Natural killer cell treated with Interleukin-12 subunit alpha and Interleukin-12 subunit beta and Interleukin-15 and Interleukin-18, amount 100 ng/mL, for 72 hours (primary cell): ENCODE data around the gene POR. TPM values are rescaled to one million over a fixed set of nuclear protein-coding genes. Genes with fewer than 3 reads are reported as not detected.

ENCODE experiments used
- ATAC-seq, 2 donors: fragments of 150-1000 bp; cut with Tn5 transposase in 1 of 2; sonication (Bioruptor Pico), chemical (Tn5 transposase) in 1 of 2; 2 replicates each; pipeline ENCODE4 v1.10.0; 2021
- DNase-seq: peaks from one replicate; pipeline ENCODE4 v3.0.0; 2022; ENCODE audit warnings: low spot score
- H3K27ac Mint-ChIP-seq, 2 donors: 1 replicate in 1 of 2; 2 replicates in 1 of 2; pipeline ENCODE4 v1.8.0; 2022; ENCODE audit warnings: mixed read lengths in 2 of 2, mild to moderate bottlenecking in 1 of 2, moderate library complexity in 1 of 2
- H3K27me3 Mint-ChIP-seq, 2 donors: 1 replicate in 1 of 2; 2 replicates in 1 of 2; pipeline ENCODE4 v1.8.0; 2022; ENCODE audit warnings: mixed read lengths in 2 of 2
- H3K36me3 Mint-ChIP-seq: one replicate; pipeline ENCODE4 v1.8.0; 2022; ENCODE audit warnings: mixed read lengths
- H3K4me1 Mint-ChIP-seq, 2 donors: 1 replicate in 1 of 2; 2 replicates in 1 of 2; pipeline ENCODE4 v1.8.0; 2022; ENCODE audit warnings: low read depth in 2 of 2, mixed read lengths in 2 of 2, mild to moderate bottlenecking in 1 of 2
- H3K4me3 Mint-ChIP-seq: one replicate; pipeline ENCODE4 v1.8.0; 2022; ENCODE audit warnings: mixed read lengths
- H3K9me3 Mint-ChIP-seq: 2 replicates; pipeline ENCODE4 v1.8.0; 2022; ENCODE audit warnings: mixed read lengths
- total RNA-seq, 2 donors: library from RNA; stranded (reverse); gene quantifications; one replicate each; pipeline ENCODE4 v1.2.3, GENCODE V29; 2022

POR gene
- total RNA-seq, 2 donors from 2014 or later = 112 to 164 TPM

DNA sequence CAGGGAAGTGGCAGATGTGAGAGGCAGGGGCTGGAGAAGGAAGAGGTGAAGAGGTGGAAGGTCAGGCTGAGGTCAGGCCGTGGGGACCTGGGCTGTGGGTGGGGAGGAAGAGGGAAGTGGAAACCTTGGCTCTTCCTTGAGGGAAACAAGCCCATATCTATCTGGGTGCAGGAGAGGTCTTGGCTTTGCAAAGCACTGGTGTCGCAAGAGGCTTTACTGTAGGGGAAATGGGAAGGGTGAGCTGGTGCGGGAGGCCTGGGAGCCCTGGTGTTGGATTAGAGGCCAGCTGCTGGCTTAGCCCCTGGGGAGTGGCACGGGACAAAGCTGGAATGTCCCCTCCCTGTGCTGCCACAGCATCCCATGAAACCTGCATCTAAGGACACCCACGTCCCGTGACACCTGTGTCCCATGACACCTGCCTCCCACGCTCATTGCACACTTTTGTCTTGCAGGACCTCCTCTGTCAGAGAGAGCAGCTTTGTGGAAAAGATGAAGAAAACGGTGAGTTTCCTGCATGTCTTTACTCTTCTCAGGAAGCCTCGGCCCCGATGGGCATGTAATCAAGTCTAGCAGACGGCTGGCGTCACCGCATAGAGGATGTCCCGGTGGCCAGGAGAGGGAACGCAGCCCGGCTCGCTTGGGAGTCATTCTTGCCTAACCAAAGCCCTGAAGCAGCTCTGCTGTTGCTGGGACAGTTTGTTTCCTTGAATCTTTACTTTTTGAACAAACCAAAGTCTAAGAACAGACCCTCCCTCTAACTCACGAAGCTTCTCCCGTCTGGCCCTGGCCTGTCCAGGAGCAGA is 57.2 kb downstream of the POR start:
- Mint-ChIP-seq H3K36me3 (peaks cover 11% of the 10 kb centered on the region), H3K27me3 (no peaks in the 10 kb centered on the region), H3K27ac (peak overlapping the region in 1 of 2 donors; percentile 66), H3K4me1 (peaks cover 0 to 14% of the 10 kb centered on the region in 2 donors), H3K4me3 (no peak overlapping the region), H3K9me3 (no peaks in the 10 kb centered on the region)
- ATAC-seq (peak in 1 of 2 donors; percentile 38), DNase-seq (no peak)

DNA sequence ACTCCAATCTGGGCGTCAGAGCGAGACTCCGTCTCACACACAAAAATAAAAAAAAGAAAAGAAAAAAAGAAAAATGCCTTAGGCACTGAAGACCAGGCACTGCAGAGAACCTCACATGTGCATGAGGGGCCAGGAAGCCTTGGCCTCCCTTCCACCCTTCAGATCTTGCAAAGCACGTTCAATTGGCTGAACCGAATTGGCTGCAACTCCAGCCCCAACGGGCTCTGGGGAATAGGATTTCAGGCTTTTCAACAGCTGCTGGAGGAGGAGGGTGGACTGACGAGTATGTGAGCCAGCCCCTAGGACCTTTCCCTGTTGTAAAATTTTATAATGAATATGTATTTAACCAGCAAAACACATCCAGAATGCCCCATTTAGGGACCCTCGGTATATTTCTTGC is 62.8 kb downstream of the POR start:
- ATAC-seq (no peak), DNase-seq (no peak)
- H3K4me1 Mint-ChIP-seq = no peaks in the 10 kb centered on the region
- no peaks in the 10 kb centered on the region for H3K27me3 Mint-ChIP-seq
- H3K9me3 Mint-ChIP-seq = no peaks in the 10 kb centered on the region
- H3K4me3 Mint-ChIP-seq = no peak overlapping the region
- H3K27ac Mint-ChIP-seq = no peak overlapping the region
- peaks cover 11% of the 10 kb centered on the region for H3K36me3 Mint-ChIP-seq

DNA sequence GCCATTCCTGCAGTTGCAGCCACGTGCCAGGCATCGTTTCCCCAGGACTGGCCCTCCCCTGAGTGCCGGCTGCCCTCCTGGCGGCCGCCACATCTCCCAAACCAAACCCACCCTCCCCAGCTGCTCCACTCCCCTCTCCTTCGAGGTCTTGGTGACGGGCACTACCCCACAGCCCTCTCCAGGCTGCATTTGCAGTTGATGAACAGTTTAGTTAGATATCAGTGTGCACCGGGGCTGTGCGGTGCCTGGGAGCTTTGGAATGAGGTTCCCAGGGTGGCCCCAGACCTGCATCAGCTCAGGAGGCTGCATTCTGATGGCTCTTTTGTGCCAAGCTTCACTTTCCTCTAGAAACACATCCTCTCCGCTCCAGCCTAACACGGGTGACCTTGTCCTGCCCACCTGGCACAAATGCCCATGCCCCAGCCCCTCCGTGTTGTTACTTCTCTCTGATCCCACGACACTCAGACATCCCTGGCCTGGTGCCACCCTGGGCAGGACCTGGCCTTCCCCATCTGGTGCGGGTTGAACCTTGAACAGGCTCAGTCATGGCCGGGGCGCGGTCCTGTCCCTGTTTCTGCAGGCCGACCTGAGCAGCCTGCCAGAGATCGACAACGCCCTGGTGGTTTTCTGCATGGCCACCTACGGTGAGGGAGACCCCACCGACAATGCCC is 64.9 kb downstream of the POR start:
- H3K4me3 Mint-ChIP-seq = no peak overlapping the region
- H3K27ac Mint-ChIP-seq = peak overlapping the region in 1 of 2 donors; percentile 25
- no peak for DNase-seq
- peaks cover 1% of the 10 kb centered on the region for H3K36me3 Mint-ChIP-seq
- H3K27me3 Mint-ChIP-seq = no peaks in the 10 kb centered on the region
- H3K9me3 Mint-ChIP-seq = no peaks in the 10 kb centered on the region
- H3K4me1 Mint-ChIP-seq = no peaks in the 10 kb centered on the region
- peak in 1 of 2 donors; percentile 24 for ATAC-seq

DNA sequence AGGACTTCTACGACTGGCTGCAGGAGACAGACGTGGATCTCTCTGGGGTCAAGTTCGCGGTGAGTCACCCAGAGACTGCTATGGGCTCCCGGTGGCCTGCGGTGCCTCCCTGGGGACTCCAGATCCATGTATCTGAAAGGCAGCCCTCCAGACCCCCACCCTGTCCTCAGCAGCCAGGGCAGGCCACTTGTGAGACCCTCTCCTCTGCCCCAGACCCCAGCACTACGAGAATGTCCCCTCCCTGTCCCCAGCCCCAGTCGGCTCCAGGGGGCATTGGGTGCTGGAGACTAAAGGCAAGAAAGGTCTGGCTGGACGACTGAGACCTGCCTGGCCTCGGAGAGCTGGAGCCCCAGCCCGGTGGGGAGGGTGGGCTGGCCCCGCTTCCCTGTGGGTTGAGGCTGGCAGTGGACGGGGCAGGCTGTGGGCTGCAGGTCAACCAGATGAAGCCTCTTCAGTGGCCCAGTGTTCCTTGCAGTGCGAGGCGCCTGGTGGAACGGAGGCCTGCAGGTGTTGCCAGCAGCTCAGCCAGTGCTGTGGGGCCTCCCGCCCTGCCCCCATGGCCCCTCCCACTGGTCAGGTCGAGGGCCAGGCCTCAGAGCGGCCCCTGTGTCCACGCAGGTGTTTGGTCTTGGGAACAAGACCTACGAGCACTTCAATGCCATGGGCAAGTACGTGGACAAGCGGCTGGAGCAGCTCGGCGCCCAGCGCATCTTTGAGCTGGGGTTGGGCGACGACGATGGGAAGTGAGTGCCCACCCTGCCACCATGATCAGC is 65.7 kb downstream of the POR start:
- Mint-ChIP-seq H3K4me1 (no peaks in the 10 kb centered on the region), H3K27me3 (no peaks in the 10 kb centered on the region), H3K4me3 (no peak overlapping the region), H3K27ac (peak overlapping the region in 1 of 2 donors; percentile 25), H3K9me3 (no peaks in the 10 kb centered on the region), H3K36me3 (no peaks in the 10 kb centered on the region)
- DNase-seq (no peak), ATAC-seq (no peak)

DNA sequence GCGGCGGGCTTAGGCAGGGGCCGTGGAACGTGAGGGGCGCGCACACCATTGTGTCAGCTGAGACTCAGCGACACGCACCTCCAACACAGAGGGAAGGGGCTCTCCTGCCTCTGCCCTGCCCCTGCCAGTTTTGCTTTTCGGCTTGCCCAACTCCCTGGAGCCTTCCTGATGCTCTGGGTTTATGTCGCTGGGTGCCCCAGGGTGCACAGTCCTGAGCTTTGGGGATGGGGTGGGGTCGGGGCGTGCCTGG is 66.2 kb downstream of the POR start:
- Mint-ChIP-seq H3K9me3 (no peaks in the 10 kb centered on the region), H3K36me3 (no peaks in the 10 kb centered on the region), H3K27ac (no peak overlapping the region), H3K4me1 (no peaks in the 10 kb centered on the region), H3K27me3 (no peaks in the 10 kb centered on the region), H3K4me3 (no peak overlapping the region)
- DNase-seq = no peak
- ATAC-seq = no peak

DNA sequence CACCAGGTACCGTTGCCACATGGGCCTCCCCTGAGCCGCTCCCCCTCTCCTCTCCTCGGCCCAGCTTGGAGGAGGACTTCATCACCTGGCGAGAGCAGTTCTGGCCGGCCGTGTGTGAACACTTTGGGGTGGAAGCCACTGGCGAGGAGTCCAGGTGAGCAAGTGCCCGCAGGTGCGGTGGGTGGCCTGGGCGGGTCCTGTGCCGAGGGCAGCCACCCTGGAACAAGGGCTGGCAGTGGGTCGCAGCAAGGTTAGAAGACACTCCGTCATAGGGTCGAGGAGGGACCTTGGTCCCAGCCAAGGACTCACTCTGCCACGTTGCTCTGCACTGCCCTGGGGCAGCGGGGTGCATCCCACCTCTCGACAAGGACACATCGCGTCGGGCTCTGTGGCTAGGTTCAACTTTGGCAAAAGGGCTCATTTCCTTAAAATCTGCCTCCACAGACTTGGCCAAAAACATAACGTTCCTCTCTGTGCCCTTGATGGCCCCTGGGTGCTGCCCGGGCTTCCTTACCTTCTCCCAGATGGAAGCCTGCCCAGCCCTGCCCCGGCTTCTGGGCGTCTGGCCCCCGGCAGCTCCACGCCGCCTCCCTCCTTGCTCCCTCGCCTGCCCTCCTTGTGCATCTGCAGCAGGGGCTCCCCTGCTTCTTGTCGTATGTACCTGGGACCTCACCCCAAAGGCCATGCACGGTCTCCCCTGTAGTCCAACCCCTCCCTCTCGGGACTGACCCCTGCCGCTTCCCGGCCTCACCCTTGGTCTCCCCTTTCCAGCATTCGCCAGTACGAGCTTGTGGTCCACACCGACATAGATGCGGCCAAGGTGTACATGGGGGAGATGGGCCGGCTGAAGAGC is 66.7 kb downstream of the POR start:
- ATAC-seq (no peak), DNase-seq (no peak)
- Mint-ChIP-seq H3K4me3 (no peak overlapping the region), H3K4me1 (peaks cover 0 to under 1% of the 10 kb centered on the region in 2 donors), H3K9me3 (no peaks in the 10 kb centered on the region), H3K27me3 (no peaks in the 10 kb centered on the region), H3K36me3 (no peaks in the 10 kb centered on the region), H3K27ac (no peak overlapping the region)

DNA sequence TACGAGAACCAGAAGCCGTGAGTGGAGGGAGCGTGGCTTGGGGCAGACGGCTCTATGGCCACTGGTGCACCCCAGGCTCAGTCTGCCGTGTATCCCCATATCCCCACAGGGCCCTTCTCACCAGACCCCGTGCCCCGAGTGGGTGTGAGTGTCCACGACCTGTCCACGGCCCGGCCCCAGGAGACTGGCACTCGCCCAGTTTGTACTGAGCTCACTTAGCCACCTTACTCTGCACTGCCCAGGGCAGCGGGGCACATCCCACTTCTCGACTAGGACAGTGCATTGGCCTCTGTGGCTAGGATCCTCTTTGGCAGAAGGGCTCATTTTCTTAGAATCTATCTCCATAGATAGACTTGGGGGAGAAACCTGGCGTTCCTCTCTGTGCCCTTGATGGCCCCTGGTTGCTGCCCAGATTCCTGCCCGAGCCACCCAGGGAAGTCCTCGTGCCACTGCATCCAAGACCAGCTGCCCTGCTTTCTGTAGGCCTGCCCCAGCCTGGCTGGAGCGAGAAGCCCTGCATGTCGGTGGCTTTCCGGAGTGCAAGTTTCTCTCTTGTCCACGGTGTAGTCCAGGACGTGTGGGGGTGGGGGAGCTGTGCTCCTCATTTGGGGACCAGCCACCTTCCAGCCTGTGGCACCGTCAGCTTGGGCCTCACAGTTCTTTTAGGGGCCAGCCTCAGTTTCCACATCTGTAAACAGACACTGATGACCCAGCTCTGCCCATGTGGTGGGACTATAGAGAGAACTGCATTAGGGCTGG is 67.5 kb downstream of the POR start:
- Mint-ChIP-seq H3K9me3 (no peaks in the 10 kb centered on the region), H3K27ac (no peak overlapping the region), H3K4me3 (no peak overlapping the region), H3K4me1 (peaks cover 0 to 8% of the 10 kb centered on the region in 2 donors), H3K36me3 (no peaks in the 10 kb centered on the region), H3K27me3 (no peaks in the 10 kb centered on the region)
- DNase-seq (no peak), ATAC-seq (no peak)

DNA sequence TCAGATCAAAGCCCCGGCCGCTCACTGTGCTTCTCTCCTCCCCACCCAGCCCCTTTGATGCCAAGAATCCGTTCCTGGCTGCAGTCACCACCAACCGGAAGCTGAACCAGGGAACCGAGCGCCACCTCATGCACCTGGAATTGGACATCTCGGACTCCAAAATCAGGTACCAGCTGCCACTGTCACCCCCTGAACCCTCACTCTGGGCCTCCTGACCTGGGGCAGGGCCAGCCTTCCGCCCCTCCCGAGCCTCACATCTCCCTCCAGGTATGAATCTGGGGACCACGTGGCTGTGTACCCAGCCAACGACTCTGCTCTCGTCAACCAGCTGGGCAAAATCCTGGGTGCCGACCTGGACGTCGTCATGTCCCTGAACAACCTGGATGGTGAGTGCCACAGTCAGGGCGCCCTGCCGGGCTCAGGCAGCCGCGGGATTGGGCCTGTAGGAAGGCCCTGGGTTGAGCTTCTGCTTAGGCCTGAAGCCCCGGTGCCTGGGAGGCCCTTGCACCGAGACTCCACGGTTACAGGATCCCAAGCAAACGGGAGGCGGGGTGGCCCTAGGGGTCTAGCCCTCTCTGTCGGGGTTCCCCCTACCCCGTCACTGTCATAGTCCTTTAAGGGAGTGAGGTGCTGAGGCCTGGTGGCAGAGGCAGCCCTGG is 68.6 kb downstream of the POR start:
- no peaks in the 10 kb centered on the region for H3K9me3 Mint-ChIP-seq
- H3K27ac Mint-ChIP-seq = no peak overlapping the region
- no peaks in the 10 kb centered on the region for H3K27me3 Mint-ChIP-seq
- no peaks in the 10 kb centered on the region for H3K36me3 Mint-ChIP-seq
- no peak for ATAC-seq
- no peak overlapping the region for H3K4me3 Mint-ChIP-seq
- H3K4me1 Mint-ChIP-seq = peaks cover 0 to 13% of the 10 kb centered on the region in 2 donors
- no peak for DNase-seq

DNA sequence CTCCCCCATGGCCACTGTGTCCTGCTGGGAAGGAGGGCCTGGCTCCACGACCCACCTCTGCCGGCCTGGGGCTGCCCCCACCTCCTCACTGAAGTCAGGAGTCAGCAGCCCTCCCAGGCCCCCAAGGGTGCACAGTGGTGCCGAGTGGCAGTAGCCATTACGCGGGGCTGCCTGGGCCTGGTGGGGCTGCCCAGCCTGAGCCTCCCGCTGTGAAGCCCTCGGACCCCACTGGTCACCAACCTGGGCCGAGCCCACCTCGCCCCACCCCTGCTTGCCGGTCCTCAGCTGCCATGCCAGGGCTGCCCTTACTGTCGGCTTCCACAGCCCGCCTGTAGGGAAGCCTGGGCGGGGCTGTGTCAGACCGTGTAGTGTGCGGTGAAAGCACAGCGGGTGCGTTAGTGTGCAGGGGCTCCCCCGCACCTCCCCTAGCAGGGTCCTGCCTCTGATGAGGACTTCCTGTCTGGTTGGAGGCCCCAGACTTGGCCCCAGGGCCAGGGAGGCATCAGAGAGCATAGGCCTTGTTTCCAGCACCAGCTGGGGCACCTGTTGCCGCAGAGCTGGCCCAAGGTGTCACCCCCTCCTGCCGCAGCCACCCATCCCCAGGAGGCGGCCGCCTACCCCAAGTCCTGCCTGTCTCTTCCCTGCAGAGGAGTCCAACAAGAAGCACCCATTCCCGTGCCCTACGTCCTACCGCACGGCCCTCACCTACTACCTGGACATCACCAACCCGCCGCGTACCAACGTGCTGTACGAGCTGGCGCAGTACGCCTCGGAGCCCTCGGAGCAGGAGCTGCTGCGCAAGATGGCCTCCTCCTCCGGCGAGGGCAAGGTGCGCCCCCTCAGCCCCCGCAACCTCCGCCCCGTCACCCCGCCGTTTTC is 69.4 kb downstream of the POR start:
- Mint-ChIP-seq H3K27ac (no peak overlapping the region), H3K9me3 (no peaks in the 10 kb centered on the region), H3K4me3 (no peak overlapping the region), H3K27me3 (no peaks in the 10 kb centered on the region), H3K4me1 (peaks cover 0 to 15% of the 10 kb centered on the region in 2 donors), H3K36me3 (no peaks in the 10 kb centered on the region)
- ATAC-seq = no peak
- no peak for DNase-seq

DNA sequence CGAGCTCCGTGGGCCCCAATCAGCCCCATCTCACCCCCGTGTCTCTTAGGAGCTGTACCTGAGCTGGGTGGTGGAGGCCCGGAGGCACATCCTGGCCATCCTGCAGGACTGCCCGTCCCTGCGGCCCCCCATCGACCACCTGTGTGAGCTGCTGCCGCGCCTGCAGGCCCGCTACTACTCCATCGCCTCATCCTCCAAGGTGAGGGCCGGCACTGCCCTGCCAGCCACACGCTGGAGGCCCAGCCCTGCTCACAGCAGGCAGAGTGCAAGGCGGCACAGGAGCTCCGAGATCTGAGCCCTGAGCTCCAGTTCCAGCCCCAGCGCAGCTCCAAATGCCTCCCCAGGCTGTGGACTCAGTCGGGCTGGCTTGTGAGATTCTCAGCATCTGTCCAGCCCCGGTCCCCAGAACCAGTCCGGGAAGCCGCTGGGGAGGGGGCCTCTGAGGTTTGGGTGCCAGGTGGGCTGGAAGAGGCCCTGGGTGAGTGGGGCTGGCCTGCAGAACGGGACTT is 70.1 kb downstream of the POR start:
- H3K4me1 Mint-ChIP-seq = peaks cover 7 to 21% of the 10 kb centered on the region in 2 donors
- H3K36me3 Mint-ChIP-seq = no peaks in the 10 kb centered on the region

DNA sequence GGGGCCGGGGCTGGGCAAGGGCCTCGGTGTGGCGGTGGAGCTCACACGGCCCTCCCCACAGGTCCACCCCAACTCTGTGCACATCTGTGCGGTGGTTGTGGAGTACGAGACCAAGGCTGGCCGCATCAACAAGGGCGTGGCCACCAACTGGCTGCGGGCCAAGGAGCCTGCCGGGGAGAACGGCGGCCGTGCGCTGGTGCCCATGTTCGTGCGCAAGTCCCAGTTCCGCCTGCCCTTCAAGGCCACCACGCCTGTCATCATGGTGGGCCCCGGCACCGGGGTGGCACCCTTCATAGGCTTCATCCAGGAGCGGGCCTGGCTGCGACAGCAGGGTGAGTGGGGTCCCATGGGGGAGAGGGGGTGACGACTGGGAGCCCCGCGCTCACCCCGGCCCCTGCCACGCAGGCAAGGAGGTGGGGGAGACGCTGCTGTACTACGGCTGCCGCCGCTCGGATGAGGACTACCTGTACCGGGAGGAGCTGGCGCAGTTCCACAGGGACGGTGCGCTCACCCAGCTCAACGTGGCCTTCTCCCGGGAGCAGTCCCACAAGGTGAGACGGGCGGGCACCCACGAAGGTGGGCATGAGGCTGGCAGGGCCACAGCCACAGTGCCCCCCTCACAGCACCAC is 70.7 kb downstream of the POR start:
- no peak overlapping the region for H3K27ac Mint-ChIP-seq
- ATAC-seq (no peak), DNase-seq (no peak)
- H3K4me1 Mint-ChIP-seq = peaks cover 11 to 26% of the 10 kb centered on the region in 2 donors
- H3K9me3 Mint-ChIP-seq = no peaks in the 10 kb centered on the region
- H3K27me3 Mint-ChIP-seq = no peaks in the 10 kb centered on the region
- no peaks in the 10 kb centered on the region for H3K36me3 Mint-ChIP-seq
- H3K4me3 Mint-ChIP-seq = no peak overlapping the region

More for the DNA sequence above, 70.1 kb downstream of the POR start:
- H3K27ac Mint-ChIP-seq = no peak overlapping the region
- no peaks in the 10 kb centered on the region for H3K9me3 Mint-ChIP-seq
- no peaks in the 10 kb centered on the region for H3K27me3 Mint-ChIP-seq
- DNase-seq (no peak), ATAC-seq (no peak)
- no peak overlapping the region for H3K4me3 Mint-ChIP-seq
